Germinal center (tissue), 1 donor: ENCODE measurements around the gene CMBL.
"Not testable (repeated sequence)": the region's sequence is repeated elsewhere in the genome, so short reads cannot be mapped to it uniquely, and the experiment has no call there.

Experiments used
- DNase-seq: peaks from one replicate; pipeline ENCODE4 v3.0.0; 2012; ENCODE audit warnings: mixed read lengths, low spot score

CMBL gene

DNA sequence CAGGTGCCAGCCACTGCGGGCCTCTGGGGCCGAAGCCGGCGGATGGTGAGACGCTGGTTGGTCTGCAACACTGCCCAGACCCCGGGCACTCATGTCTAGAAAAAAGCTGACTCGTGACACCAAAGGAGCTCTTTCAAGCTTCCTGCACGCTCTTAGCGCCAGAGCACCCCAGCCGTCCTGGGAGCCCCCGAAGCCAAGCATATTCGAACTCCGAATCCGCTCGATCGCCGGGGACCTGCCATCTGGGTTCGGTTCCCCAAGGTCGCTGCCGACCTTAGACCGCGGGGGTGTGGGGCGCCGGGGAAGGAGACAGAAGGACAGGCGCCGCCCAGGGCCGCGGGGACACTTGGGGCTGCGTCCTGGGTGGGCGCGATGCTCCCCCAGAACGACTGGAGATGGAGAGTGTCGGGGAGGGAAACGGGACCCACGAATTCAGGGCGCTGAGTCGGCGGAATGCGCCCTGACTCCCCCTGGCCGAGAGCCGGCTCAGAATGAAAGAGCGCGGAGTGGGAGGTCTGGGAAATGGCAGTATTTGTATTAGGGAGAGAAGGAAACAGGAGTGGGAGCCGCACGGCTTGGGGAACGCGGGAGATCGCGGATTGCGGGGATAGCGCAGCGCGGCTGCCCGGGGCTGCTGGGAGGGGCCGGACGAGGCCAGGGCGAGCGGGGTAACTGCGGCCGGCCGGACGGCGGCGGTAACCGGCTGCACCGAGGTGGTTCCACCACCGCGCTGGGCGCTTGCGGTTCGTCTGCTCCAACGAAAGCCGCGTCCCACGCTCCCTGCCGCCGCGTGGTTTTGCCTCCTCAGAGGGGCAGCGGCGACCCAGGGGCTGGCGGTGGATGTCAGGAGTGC lies 25.7 kb upstream of the CMBL start:
- DNase-seq = peak; percentile 37

DNA sequence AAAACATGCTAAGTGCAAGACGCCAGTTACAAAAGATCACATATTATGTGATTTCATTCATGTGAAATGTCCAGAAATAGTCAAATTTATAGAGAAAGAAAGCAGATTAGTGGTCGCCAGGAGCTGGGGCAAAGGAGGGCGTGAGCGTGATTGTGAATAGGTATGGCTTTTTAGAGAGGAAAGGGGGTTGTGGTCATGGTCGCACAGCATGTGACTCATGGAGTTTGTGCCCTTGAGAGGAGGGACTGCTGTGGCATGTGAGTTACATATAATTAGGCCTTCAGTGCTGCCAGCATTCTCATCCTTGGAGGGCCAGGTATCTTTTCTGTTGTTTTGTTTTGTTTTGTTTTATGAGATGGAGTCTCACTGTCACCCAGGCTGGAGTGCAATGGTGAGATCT lies 24.6 kb upstream of the CMBL start:
- DNase-seq = no peak

DNA sequence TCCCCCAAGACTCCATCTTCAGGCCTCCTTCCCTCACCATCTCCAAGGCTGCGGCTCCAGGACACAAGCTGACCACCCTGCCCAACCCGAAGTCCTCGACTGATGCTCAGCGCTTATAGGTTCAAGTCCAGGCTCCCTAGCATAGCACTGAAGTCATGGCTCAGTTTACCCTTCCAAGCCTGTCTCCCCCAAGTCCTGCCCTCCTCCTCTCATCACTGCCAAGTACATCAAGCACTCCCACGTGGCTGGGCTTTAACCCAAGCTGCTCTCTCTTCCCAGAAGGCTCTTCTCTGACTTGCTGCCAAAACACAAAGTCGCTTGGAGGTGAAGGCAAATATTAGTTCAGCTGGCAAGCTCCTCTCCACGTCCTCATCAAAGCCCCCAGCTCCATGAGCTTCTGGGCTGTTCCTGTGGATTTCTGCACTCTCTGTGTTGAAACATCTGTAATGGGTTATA lies 23.7 kb upstream of the CMBL start:
- no peak for DNase-seq

- DNase-seq = no peak
Observed at GRCh38 chr5:10330511-10331230, 23.0 kb upstream of the CMBL start.

GRCh38 chr5:10329820-10330481 lies 22.2 kb upstream of the CMBL start:
- DNase-seq = no peak

DNA sequence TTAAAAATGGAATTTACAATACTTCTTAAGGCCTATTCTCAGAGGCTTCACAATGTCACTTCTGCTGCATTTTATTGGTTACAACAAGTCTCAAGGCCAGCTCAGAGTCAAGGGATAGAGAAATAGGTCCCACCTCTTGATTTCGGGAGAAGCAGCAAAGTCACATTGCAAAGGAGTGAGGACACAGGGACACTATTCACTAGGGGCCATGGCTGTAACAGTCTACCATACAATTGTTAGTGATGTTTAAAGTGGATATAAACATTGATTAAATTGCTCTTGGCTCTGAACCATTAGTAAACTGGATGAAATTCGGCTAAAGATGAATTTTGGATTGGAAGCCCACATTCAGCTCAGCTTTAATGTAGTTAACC lies 21.7 kb upstream of the CMBL start:
- DNase-seq = no peak

- no peak for DNase-seq
Observed at GRCh38 chr5:10328323-10328722, 20.6 kb upstream of the CMBL start.

- no peak for DNase-seq
Observed at GRCh38 chr5:10324518-10325370, 17.0 kb upstream of the CMBL start.

DNA sequence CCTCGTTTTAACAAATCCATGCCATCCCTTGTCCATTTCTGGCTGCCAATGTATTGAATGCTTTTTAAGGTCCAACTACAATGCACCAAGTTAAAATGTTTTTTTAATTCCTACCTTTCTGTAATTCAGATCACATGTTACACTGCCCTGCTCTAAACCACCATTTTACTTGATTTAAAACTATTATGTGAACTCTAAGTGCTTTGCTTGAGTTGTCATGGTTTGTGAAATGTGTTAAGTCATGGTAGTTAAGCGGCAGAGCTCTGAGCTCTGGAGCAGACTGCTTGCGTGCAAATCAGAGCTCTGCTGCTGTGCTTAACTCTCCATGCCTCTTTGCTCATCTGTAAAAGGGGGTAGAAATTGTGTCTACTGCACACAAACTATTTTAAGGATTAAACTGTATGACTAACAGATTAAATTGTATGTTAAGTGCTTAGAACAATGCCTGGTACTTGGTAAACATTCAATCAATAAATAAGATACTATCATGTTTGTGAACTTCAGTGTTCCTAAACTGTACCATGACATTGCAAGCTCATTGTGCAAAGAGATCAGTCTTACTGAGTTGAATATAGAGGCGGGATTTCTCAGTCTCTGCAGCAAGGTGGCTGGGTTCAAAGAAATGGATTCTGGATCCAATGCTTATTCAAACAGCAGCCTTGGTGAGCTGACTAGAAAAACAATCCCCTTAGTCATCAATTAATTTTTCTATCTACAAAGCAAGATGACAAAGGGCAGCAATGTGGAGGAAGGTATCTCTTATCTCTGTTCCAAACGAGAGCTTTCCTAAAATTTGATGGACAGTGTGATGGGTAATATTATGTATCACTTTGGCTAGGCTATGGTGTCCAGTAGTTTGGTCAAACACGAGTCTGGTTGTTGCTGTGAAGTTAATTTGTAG lies 16.1 kb upstream of the CMBL start:
- DNase-seq = no peak

GRCh38 chr5:10321882-10322281 lies 14.2 kb upstream of the CMBL start:
- DNase-seq = no peak

DNA sequence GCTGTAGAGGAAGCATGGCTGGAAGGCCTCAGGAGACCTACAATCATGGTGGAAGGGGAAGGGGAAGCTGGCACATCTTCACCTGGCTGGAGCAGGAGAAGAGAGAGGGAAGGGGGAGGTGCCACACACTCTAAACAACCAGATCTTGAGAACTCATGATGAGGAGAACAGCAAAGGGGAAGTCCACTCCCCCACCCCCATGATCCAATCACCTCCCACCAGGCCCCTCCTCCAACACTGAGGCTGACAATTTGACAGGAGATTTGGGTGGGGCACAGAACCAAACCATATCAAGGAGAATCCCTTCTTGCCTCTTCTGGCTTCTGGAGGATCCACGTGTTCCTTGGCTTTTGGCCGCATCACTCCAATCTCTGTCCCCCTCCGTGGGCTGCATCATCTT lies 13.1 kb upstream of the CMBL start:
- DNase-seq = no peak

DNA sequence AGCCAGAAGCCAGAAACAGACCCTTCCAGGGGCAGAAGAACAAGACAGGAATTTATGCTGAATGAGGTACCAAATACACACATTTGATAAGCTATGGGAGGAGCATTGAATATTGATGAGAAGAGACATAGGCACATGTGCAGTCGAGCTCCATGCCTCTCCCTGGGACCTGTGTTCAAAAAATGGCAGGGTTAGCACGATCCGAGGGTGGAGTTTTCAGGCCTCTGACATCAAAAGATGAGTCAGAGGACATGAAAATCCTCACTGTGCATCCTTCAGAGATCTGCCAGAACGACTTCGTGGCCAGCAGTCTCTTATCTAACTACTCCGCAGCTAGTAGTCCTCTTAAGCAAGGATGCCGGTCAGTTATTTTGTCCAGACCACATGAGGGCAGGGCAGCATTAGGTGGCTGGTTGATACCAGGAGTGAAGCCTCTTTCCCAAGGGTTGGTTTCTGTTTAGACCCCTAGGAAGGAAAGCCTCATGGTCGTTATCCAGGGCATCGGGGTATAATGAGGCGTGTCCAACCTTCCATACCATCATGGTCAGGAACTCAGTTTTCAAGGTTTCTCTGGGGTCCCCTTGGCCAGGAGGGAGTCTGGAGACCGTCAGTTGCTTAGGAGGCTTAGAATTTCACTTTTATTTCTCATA lies 11.6 kb upstream of the CMBL start:
- no peak for DNase-seq

GRCh38 chr5:10317825-10318682 lies 10.4 kb upstream of the CMBL start:
- DNase-seq = no peak

GRCh38 chr5:10315824-10316509 lies 8.3 kb upstream of the CMBL start:
- DNase-seq = no peak

DNA sequence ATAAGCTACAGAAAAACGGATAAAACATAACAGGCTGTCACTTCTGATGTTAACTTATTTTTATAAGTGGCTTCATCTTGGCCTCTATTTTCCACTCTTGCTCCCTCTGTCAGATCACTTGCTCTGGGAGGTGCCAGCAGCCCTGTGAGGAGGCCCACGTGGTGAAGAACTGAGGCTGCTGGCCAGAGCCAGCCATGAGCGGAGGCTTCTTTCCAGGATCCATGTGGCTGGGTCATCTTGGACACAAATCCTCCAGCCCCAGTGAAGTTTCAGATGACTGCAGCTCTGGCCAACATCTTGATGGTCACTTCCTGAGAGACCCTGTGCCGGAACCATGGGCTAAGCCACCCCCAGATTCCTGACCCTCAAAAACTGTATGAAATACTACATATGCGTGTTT lies 7.5 kb upstream of the CMBL start:
- DNase-seq = no peak

DNA sequence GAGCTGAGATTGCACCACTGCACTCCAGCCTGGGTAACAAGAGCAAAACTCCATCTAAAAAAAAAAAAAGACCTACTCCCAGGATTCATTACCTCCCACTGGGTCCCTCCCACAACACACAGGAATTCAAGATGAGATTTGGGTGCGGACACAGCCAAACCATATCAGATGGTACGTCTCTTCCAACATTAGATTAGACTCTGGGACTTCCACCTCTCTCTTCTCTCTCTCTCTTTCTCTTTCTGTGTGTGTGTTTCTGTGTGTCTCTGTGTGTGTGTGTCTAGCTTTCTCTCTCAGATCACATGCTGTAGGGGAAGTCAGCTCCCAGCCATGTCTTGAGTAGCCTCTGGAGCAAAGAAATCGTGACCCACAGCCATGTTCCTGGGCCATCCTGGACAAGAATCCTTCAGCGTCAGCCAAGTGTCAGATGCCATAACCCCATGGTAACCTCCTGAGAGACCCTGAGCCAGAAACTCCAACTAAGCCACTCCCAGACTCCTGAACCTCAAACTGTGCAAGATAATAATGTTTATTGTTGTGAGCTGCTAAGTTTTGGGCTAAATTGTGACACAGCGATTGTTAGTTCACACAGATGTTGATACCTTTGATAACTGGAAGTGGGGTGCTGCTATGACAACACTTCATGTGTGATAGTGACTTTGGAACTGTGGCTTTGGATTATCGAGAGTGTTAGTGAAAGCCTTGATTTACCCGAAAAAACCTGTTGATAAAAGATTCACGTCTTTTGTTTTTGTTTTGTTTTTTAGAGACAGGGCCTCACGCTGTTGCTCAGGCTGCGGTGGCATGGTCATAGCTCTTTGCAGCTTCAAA lies 4.1 kb upstream of the CMBL start:
- no peak for DNase-seq

DNA sequence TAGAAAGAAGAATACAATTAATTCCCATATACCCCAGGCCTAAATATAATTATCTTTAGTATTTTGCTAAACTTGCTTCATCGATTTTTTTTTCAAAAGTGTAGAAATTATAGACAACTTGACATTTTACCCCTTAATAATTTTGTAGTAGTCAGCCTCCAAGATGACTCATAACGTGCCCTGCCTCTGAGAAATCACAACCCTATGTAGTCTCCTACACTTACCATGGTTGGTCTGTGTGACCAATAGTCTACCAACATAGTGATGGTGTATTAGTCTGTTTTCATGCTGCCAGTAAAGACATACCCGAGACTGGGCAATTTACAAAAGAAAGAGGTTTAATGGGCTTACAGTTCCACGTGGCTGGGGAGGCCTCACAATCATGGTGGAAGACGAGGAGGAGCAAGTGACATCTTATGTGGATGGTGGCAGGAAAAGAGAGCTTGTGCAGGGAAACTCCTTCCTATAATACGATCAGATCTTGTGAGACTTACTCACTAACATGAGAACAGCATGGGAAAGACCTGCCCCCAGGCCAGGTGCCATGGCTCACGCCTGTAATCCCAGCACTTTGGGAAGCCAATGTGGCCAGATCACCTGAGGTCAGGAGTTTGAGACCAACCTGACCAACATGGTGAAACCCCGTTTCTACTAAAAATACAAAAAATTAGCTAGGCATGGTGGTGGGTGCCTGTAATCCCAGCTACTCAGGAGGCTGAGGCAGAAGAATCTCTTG lies 3.3 kb upstream of the CMBL start:
- DNase-seq = not testable (repeated sequence)
